ENCODE results near the gene RAB5IF.

GRCh38 chr20:36563374-36563773 is 42.2 kb upstream of the RAB5IF start:
- TF ChIP-seq, protein P1, sequence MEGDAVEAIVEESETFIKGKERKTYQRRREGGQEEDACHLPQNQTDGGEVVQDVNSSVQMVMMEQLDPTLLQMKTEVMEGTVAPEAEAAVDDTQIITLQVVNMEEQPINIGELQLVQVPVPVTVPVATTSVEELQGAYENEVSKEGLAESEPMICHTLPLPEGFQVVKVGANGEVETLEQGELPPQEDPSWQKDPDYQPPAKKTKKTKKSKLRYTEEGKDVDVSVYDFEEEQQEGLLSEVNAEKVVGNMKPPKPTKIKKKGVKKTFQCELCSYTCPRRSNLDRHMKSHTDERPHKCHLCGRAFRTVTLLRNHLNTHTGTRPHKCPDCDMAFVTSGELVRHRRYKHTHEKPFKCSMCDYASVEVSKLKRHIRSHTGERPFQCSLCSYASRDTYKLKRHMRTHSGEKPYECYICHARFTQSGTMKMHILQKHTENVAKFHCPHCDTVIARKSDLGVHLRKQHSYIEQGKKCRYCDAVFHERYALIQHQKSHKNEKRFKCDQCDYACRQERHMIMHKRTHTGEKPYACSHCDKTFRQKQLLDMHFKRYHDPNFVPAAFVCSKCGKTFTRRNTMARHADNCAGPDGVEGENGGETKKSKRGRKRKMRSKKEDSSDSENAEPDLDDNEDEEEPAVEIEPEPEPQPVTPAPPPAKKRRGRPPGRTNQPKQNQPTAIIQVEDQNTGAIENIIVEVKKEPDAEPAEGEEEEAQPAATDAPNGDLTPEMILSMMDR (IDR thresholded peaks at IDR 0.05; ENCODE audit: insufficient read depth, low read length, poor library complexity, severe bottlenecking) = no peak
- TF ChIP-seq EZH2phosphoT487 (conservative IDR thresholded peaks at IDR 0.05; ENCODE audit: low read length) = no peak
